Heart right ventricle (tissue), 16 donors: ENCODE measurements around the gene EYS. TPM values are rescaled to one million over a fixed set of nuclear protein-coding genes. Genes with fewer than 3 reads are reported as not detected.
"Not testable (repeated sequence)": the region's sequence is repeated elsewhere in the genome, so short reads cannot be mapped to it uniquely, and the experiment has no call there.

Source experiments
- ATAC-seq, 8 donors: fragments of 200-7000 bp; cut with Tn5 transposase; one replicate each; pipeline ENCODE4 v1.9.1; 2020; ENCODE audit warnings: mild to moderate bottlenecking in 8 of 8, moderate library complexity in 8 of 8, moderate number of reproducible peaks in 1 of 8
- DNase-seq, 2 donors: peaks; one replicate each; pipeline ENCODE4 v3.0.0-alpha.2; 2020
- H3K27ac ChIP-seq, 10 donors: fragments of 200-600 bp; sonication (generic) in 2 of 10; one replicate each; pipeline versions ENCODE4 v1.5.0 to v1.8.0; 2020 to 2022; ENCODE audit warnings: mild to moderate bottlenecking in 3 of 10
- H3K27me3 ChIP-seq, 7 donors: fragments of 200-600 bp; one replicate each; pipeline ENCODE4 v1.8.0; 2021 to 2022; ENCODE audit warnings: mild to moderate bottlenecking in 2 of 7
- H3K36me3 ChIP-seq, 9 donors: fragments of 200-600 bp; sonication (generic) in 1 of 9; one replicate each; pipeline versions ENCODE4 v1.5.0 to v1.8.0; 2020 to 2022; ENCODE audit warnings: mild to moderate bottlenecking in 2 of 9
- H3K4me1 ChIP-seq, 9 donors: fragments of 200-600 bp; sonication (generic) in 1 of 9; one replicate each; pipeline versions ENCODE4 v1.5.0 to v1.8.0; 2020 to 2022; ENCODE audit warnings: mild to moderate bottlenecking in 4 of 9
- H3K4me3 ChIP-seq, 10 donors: fragments of 200-600 bp; sonication (generic) in 2 of 10; one replicate each; pipeline versions ENCODE4 v1.5.0 to v1.8.0; 2020 to 2022; ENCODE audit warnings: mild to moderate bottlenecking in 7 of 10, moderate library complexity in 2 of 10
- H3K9me3 ChIP-seq, 11 donors: fragments of 200-600 bp in 10 of 11; sonication (generic) in 2 of 11; one replicate each; pipeline versions ENCODE4 v1.5.0 to v1.8.0; 2013 to 2022; ENCODE audit warnings: mild to moderate bottlenecking in 2 of 11, control low read depth in 1 of 11, moderate library complexity in 1 of 11
- WGBS, 2 donors: extraction: QIAGEN DNeasy Blood & Tissue Kit; methylation state at CpG; one replicate each; pipeline ENCODE4 v1.1.7; 2013; ENCODE audit warnings: inconsistent platforms in 1 of 2; 5-methylcytosine and 5-hydroxymethylcytosine counted together
- intact Hi-C, 10 donors: fragments of 100-400 bp; cut with DNase I; formaldehyde crosslinking; loops; one replicate each; pipeline versions ENCODE4 v1.11.1 to v1.14.2; 2022
- polyA plus RNA-seq, 2 donors: library from polyadenylated mRNA; stranded (reverse); fragments of 200-250 nt; gene quantifications; one replicate each; pipeline ENCODE4 v1.2.3, GENCODE V29; 2013
- total RNA-seq, 10 donors: library from RNA; stranded (reverse); fragmentation: NEBNext Ultra II Directional in 3 of 10; extraction: Animal tissue kit (Norgen Biotek cat#: 25700) in 3 of 10; gene quantifications; one replicate each; pipeline versions ENCODE4 v1.2.1 to v1.2.4, GENCODE V29; 2021 to 2023
- TF ChIP-seq, protein P1 (sequence below), 9 donors: fragments of 200-600 bp; sonication (generic) in 2 of 9; IDR thresholded peaks; one replicate each; pipeline versions ENCODE4 v1.5.0 to v1.8.0; 2021 to 2022; ENCODE audit warnings: antibody characterized with exemption in 9 of 9, mild to moderate bottlenecking in 5 of 9, moderate library complexity in 1 of 9
- donor health status: Arrhythmogenic right ventricular cardiomyopathy.
- donor health status: ischemic (EF 13 %, LVEDD 7.1; RV severe dilation, severe dysfunction).
- donor health status: healthy with polysubstance abuse.
- donor health status: DM: no; HTN: yes; CAD: no.
- donor health status: DM: no; HTN: no; CAD: no.
- donor health status: ischemic (EF 25% LVEDD 6.9; RV normal size, moderate dysfunction).
- donor health status: ischemic (EF 25% LVEDD 5.7; RV mildly dilated, moderate dysfunction).
- donor health status: healthy.
- donor health status: DM: yes; HTN: yes; CAD: no.
- donor health status: Ischemic cardiomyopathy.
- donor health status: ischemic (EF 35%, LVEDD 5.7; RV mildly dilated, moderate dysfunction).
- donor health status: nonischemic (EF 11% LVEDD 7.7; RV severe dilation, severe dysfunction).
- donor health status: DM: yes; HTN: yes; CAD: no.
- donor health status: PGD.
- donor health status: ischemic (EF 29% LVEDD 5.4; RV normal size, mild dysfunction).
- donor health status: nonischemic (EF 23%, LVEDD 6.1; RV moderate dilation, normal function).

EYS gene
- total and polyA plus RNA-seq, 12 donors = 0.02 to 0.40 (median 0.18) TPM; not detected in 8

GRCh38 chr6:65633501-65633900 lies 73.5 kb downstream of the EYS start:
- no peaks in the 10 kb centered on the region for H3K27me3 ChIP-seq
- no peaks in the 10 kb centered on the region for H3K9me3 ChIP-seq
- H3K4me1 ChIP-seq = no peaks in the 10 kb centered on the region
- ATAC-seq = no peak
- no peak overlapping the region for H3K4me3 ChIP-seq
- intact Hi-C loops = no loop called here
- H3K27ac ChIP-seq = no peak overlapping the region
- no peak for DNase-seq
- 80 to 97% methylated on average over 1 of the region's 1 CpG for WGBS, 2 donors
- H3K36me3 ChIP-seq = no peaks in the 10 kb centered on the region
- TF ChIP-seq, protein P1, sequence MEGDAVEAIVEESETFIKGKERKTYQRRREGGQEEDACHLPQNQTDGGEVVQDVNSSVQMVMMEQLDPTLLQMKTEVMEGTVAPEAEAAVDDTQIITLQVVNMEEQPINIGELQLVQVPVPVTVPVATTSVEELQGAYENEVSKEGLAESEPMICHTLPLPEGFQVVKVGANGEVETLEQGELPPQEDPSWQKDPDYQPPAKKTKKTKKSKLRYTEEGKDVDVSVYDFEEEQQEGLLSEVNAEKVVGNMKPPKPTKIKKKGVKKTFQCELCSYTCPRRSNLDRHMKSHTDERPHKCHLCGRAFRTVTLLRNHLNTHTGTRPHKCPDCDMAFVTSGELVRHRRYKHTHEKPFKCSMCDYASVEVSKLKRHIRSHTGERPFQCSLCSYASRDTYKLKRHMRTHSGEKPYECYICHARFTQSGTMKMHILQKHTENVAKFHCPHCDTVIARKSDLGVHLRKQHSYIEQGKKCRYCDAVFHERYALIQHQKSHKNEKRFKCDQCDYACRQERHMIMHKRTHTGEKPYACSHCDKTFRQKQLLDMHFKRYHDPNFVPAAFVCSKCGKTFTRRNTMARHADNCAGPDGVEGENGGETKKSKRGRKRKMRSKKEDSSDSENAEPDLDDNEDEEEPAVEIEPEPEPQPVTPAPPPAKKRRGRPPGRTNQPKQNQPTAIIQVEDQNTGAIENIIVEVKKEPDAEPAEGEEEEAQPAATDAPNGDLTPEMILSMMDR (IDR thresholded peaks at IDR 0.05) = no peak

DNA sequence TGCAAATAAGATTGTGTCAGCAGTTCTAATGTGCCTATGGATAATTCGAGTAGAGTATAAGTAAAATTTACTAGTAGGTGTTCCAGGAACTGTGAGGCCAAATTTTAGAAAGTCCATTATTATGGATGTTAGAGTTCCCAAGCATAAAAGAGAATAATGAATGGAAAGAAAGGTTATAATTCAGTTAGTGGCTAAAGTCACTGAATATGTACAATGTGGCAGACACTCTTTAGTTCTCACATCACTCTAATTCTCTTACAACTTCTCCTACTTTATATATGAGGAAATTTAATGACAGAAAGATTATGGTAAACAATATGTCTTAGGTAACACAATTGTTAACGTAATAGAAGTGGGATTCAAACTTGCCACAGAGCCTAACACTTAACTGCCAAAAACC lies 75.3 kb downstream of the EYS start:
- Histone ChIP-seq H3K4me1 (no peaks in the 10 kb centered on the region), H3K27ac (no peak overlapping the region), H3K9me3 (no peaks in the 10 kb centered on the region), H3K36me3 (no peaks in the 10 kb centered on the region), H3K27me3 (no peaks in the 10 kb centered on the region), H3K4me3 (no peak overlapping the region)
- DNase-seq = no peak
- intact Hi-C loops = no loop called here
- WGBS, 2 donors = 75 to 83% methylated on average over 2 of the region's 2 CpGs
- ATAC-seq = no peak
- TF ChIP-seq, protein P1 (IDR thresholded peaks at IDR 0.05) = no peak

- H3K4me1 ChIP-seq, H3K36me3 ChIP-seq, H3K27ac ChIP-seq, H3K9me3 ChIP-seq, DNase-seq, H3K4me3 ChIP-seq, intact Hi-C loops, ATAC-seq, H3K27me3 ChIP-seq: not testable (repeated sequence)
- WGBS, 2 donors = 91 to 94% methylated on average over 30 to 33 of the region's 35 CpGs
Observed at GRCh38 chr6:65627434-65627999, 79.5 kb downstream of the EYS start.

DNA sequence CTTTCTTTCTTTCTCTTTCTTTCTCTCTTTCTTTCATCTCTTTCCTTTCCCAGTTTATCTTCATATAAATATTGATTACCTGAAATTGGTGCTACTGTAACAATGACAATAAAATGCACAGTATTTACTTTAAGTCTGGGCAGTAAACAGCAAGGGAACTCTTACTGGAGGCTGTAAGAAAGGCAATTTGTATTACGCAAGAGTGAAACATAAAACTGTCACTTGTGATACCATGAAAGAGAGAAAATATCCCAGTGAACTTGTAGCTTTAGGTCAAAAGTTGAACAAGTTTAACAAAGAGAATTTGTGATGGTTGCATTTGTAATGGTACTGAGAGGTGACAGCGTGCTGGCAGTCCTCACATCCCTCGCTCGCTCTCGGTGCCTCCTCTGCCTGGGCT lies 80.0 kb downstream of the EYS start:
- Histone ChIP-seq H3K4me1 (no peaks in the 10 kb centered on the region), H3K27ac (no peak overlapping the region), H3K27me3 (no peaks in the 10 kb centered on the region), H3K4me3 (no peak overlapping the region), H3K9me3 (no peaks in the 10 kb centered on the region), H3K36me3 (no peaks in the 10 kb centered on the region)
- whole genome bisulfite sequencing, 2 donors = 90 to 99% methylated on average over 5 of the region's 5 CpGs
- ATAC-seq = no peak
- DNase-seq = no peak
- TF ChIP-seq, protein P1 (IDR thresholded peaks at IDR 0.05) = no peak
- intact Hi-C loops = no loop called here

DNA sequence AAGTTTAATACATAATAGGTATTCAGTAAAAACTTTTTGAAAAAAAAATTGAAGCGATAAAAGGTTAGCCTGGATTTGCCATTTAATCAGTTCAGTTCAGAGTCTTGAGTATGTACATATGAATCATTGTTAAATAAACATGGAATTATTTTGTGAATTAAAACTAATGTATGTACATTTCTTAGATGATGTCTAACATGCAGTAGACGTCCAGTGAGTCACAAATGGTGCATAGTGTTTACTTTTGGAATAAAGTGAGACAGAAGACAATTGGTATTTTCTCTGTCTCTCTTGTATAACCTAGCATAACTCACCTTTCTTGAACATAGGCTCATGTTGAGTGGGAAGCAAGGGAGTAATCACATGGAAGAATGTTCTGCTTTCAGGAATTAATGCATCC lies 83.5 kb downstream of the EYS start:
- no peak for ATAC-seq
- no peak for DNase-seq
- Histone ChIP-seq H3K27me3 (no peaks in the 10 kb centered on the region), H3K27ac (no peak overlapping the region), H3K4me3 (no peak overlapping the region), H3K4me1 (no peaks in the 10 kb centered on the region), H3K9me3 (peaks cover 0 to 7% (median 0%) of the 10 kb centered on the region in 11 donors), H3K36me3 (no peaks in the 10 kb centered on the region)
- intact Hi-C loops = no loop called here
- TF ChIP-seq, protein P1 (IDR thresholded peaks at IDR 0.05) = no peak
- WGBS, 2 donors = 69 to 77% methylated on average over 2 of the region's 2 CpGs
